HG03103 (cell line): ENCODE results near the gene GRAMD4.
"Not testable (repeated sequence)": the region's sequence is repeated elsewhere in the genome, so short reads cannot be mapped to it uniquely, and the experiment has no call there.

Experiments used
- ATAC-seq: cut with Tn5 transposase; IDR thresholded peaks from one replicate; pipeline ENCODE4 v1.9.1; 2021; ENCODE audit warnings: low read depth; ENCODE audit not compliant: unreplicated experiment

The GRAMD4 gene

DNA sequence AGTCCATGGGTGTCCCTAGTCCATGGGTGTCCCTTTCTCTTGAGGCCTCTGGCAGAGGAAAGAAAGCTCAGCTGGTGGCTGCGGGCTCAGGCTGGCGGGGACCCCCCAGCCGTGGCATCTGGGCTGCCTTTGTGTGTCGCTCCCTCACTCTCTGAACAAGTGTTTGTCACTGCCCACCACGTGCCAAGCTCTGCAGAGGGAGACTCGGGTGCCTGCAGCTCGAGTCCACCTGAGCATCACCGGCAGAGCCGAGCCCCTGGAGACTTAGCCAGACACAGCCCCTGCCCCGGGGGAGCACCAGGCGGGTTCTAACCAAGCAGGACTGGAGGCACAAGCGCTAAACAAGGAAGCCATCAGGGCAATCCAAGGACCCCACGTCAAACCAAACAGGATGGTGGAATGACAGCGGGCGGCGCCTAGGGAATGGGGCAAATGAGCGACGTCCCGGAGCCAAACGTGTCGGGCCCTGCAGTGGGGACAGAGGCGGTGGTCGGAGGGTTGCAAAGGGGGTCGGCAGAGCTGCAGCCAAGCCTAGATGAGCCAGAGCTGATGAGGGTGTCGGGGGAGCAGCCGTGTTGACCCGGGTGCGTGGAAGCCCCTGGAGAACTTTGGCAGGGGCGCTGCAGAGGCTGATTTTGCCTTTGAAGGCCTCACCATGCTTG, 2.1 kb upstream of the GRAMD4 start:
- ATAC-seq, result no peak

DNA sequence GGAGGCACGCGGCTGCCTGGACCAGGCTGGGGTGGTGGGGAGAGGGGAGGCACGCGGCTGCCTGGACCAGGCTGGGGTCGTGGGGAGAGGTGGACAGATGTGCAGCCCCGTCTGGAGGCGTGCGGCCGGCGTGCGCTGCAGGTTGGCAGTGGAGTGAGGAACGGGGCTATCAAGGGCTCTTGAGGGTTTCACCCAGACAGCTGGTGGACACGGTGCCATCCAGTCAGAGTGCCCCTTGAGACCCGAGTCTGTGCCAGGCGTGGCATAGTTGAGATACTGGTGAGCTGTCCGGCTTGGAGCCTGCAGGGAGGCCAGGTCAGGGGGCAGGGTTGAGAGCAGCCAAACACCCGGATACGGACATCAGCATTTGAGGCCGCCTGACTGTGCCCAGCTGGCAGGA, 1.5 kb upstream of the GRAMD4 start:
- ATAC-seq, result no peak

DNA sequence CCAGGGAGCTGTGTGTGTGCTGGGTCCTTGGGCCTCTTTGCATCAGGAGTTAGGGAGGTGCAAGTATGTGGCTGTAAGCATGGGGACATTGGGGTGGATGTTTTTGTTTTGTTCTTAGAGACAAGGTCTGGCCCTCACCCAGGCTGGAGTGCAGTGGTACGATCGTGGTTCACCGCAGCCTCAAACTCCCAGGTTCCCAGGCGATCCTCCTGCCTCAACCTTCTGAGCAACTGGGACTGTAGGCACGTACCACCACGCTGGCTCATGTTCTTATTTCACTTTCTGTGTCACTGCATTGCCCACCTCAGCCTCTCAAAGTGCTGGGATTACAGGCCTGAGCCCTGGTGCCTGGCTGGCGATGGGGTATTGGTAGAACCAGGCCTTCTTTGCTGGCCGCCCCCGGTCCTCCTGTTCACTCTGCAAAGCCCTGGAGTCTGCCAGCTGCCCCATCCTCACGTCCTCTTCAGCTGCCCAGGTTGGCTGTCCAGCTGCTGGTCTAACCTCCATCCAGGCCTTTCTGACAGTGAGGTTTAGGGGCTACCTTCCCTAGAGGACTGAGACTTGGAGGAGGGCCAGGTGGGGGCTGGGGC, 851 bp upstream of the GRAMD4 start:
- ATAC-seq, result no peak

DNA sequence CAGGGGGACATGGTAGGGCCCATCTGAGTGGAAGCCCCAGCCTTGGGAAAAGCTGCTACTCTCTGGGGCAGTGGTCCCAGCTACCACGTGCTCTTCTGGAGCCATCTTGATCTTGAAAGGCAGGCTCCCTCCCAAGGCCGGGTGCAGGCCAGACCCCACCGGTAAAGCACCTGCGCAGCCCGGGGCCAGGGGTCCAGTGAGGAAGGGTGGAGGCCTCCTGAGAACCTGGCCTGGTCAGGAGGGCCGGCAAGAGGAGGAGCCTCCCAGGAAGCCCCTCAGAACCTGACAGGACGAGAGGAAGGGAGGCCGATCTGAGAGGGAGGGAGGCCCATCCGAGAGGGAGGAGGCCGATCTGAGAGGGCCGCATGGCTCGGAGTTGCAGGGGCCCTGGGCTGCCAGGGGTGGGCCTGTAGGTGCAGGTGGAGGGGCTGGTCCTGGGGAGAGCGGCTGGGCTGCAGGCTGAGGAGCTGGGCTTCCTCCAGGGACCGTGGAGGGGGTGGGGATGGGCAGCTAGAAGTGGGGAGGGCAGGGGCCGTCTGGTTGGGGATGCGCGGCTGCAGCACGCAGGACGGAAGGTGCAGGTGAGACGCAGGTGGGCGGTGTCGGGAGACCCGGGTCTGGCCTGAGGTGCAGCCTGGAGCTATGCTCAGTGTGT, 529 bp downstream of the GRAMD4 start:
- no peak for ATAC-seq

DNA sequence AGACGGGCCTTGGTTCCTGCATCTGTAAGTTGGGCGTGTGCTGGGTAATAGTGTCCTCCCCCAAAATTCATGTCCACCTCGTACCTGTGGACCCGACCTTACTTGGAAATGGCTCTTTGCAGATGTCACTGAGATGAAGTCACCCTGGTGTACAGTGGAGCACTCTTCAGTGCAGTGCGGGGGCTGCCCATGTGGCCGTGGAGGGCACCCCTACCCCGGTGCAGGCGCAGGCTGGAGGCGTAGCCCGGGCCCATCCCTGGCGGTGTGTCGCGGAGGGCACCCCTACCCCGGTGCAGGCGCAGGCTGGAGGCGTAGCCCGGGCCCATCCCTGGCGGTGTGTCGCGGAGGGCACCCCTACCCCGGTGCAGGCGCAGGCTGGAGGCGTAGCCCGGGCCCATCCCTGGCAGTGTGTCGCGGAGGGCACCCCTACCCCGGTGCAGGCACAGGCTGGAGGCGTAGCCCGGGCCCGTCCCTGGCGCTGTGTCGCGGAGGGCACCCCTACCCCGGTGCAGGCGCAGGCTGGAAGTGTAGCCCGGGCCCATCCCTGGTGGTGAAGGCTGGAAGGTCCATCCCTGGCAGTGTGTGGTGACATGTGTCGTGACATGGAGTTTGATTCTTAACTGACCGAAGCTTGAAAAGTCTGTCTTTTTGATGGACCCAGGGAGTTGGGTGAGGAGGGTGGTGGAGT, 1.2 kb downstream of the GRAMD4 start:
- not testable (repeated sequence) for ATAC-seq

DNA sequence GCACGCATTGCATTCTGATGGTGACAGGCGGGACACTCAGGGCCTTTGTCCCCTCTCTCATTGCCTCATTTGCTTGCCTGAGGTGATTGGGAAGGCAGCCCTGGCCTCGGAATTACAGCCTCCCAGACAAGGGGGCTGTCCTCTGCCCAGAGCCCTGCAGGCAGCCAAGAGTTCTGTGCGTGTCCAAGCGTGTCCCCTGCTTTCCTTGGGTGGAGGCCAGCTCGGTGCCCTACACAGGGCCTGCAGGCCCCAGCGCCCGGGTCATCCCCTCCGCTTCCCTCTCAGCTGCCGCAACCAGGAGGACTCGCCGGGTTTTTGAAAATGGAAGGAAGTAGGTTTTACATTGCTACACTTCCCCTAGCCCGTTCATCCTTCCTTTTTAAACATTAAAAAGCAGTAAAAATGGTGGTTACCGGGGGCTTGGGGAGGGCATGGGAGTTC, 1.9 kb downstream of the GRAMD4 start:
- ATAC-seq, result no peak

DNA sequence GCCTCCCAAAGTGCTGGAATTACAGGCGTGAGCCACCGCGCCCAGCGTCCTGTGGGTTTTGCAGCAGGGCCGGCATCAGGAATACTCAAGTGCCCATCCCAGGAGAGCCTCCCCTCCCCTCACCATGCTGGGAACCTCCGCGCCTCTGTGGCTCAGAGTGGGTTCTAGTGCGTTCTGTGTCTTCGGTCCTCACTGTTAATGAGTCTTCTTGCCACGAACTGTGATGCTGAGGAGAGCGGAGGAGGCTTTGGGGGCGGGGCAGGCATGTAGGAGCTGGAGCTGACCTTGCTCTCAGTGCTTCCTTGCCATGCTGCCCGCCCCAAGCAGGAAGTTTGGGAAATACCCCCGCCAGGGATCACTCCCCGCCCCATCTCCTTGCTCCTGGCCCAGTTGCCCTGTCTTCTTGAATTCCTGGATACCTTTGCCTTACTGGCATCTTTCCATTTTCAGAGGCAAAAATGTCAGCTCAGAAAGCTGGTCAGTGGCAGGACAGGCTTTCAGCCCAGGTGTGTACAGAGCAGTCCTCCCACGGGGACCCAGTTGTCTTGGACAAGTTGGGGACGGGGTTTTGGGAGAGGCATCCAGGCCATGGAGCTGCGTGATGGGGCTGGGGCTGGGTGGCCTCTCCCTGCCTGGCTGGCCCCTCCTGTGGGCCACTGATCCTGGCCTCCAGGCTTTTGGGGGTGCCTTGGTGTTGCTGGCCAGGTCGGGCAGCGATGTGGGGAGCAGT, 5.1 kb downstream of the GRAMD4 start:
- ATAC-seq, result no peak

DNA sequence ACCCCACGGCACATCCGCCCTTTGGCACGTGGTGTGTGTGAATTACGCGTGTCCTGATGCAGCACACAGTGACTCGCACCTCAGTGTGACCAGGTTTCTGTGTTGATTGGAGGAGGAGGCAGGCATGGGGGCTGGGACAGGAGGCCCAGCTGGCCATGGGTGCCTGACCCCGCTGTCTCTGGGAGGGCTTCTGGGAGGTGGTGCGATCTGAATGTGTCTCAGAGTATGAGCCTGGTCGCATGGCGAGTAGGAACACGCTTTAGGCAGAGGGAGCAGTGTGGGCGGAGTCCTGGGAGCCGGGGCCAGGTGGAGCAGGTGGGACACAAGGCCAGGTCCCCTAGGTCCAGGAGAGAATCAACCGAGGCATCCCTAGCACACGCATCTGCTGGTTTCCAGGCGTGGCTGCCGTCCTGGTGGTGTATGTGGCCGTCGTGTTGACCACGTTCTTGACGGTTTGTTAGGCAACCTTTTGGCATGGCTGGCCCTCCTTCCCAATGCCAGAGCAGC, 5.7 kb downstream of the GRAMD4 start:
- ATAC-seq, result no peak

DNA sequence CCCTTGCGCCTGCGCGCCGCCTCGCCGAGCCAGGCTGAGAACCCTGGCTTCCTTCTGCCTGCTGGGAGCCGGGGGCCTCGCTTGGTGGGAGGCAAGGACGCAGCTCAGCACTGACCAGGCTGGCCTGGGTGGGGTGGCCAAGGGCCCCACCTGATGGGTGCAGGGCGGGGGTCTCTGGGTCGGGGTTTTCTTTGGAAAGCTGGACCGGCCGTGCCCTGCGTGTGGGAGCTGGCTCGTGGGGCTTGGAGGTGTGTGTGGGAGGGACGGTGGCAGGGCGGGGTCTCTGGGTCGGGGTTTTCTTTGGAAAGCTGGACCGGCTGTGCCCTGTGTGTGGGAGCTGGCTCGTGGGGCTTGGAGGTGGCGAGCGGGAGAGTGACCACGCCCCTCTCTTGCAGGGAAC, 6.2 kb downstream of the GRAMD4 start:
- ATAC-seq, result no peak

DNA sequence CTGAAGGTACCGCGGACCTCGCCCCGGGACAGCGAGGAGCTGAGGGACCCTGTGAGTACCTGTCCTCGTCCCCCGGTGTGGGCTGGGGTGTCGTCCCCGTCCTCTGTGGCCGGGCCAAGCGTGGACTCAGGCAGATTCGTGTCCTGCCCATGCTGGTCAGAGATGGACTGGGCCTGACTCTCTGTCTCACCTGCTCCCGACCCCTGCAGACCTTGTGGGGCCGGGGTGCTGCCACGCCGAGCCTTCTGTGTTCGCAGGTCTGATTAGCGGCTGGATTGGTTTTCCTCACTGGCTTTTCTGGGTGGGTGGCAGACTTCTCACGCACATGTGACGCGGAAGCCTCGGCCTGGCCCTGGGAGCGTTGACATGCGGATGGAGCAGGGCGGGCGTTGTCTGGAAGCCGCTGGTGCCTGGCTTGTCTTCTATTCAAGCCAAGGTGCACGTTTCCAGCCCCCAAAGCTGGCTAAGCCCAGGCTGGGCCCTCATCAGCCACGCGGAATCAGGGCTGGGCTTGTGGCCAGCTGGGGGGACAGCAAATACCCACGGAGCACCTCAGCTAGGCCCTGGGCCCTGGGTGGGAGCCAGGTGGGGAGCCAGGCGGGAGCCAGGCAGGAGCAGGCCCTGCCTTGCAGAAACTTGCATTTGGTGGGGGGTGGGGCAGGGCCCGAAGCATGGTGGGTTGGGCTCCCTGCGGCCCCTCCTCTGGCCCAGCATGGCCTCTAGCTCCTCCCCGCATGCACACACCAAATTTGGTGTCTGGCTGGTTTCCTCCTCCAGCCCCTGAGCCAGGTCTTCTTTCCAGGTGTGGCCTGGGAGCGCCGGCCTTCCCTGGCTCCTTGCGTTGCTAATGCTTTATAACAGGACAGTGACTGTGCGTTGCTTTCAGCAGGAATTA, 7.0 kb downstream of the GRAMD4 start:
- no peak for ATAC-seq

DNA sequence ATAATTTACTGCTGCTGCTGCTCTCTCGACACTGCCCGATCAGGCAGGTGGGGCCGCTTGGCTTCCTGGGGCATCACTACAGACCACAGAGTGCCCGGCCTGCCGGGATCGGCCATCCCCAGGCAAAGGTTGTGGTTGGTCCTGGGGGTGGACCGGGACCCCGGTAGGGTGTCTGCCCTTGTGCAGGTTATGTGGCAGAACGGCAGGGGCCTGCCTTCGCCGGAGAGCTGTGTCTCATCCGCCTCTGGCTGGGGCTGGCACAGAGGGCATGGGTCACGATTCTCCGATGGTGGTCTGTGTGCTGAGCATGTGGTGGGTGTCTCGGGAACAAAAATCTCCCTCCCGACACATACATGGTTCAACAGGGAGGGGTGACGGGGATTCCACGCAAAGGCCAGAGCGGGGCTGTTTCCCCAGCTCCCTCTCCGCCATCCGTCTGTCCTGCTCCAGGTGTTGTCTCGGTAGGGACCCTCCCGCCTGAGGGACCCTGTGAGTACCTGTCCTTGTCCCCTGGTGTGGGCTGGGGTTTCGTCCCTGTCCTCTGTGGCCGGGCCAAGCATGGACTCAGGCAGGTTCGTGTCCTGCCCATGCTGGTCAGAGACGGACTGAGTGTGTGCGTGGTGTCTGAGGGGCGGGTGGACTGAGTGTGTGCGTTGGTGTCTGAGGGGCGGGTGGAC, 7.8 kb downstream of the GRAMD4 start:
- no peak for ATAC-seq

DNA sequence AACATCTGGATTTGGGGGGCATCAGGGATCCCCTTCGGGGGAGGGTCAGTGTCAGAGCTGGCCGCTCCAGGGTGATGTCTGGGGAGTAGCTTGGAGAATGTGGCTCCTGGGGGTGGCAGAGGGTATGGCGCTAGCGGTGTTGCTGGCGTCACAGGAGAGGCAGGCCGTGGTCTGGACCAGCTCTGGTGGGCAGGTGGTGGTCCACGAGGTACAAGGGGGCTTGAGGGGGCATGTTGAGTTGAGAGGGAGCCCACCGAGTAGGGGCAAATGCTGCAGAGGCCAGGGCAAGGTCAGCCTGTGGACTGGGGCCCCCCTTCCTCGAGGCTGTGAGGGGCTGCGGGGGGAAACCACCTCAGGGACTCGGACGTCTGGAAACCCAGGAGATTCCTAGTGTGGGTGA, 8.6 kb downstream of the GRAMD4 start:
- no peak for ATAC-seq

DNA sequence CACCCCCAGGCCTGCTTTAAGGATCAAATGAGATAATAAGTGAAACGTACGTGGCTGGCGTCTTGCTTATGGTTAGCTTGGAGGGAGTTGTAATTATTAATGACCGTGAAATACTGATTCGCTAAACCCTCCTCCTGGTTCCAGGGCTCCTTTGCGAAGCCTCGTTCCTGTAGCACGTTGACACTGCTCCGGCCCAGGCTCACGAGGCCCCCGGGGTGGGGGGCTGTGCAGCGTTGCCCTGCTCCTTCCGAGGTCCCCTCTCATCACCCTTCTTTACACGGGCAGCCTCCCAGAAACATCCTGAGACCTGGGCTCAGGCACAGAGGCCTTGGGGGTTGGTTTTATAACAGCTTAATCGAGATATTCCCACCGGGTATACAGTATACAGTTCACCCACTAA, 9.1 kb downstream of the GRAMD4 start:
- no peak for ATAC-seq

DNA sequence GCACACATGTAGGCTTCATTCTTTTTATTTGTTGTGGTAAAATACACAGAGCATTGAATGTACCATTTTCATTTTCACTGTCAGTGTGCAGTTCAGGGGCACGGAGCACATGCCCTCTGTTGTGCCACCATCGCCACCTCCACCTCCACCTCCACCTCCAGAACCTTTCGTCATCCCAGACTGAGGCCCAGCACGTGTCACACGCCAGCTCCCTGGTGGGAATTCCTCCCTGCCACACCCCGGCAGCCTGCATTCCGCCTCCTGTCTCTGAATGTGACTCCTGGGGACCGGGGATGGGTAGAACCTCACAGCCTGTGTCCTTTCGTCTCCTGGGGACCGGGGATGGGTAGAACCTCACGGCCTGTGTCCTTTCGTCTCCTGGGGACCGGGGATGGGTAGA, 10.9 kb downstream of the GRAMD4 start:
- ATAC-seq, result no peak

DNA sequence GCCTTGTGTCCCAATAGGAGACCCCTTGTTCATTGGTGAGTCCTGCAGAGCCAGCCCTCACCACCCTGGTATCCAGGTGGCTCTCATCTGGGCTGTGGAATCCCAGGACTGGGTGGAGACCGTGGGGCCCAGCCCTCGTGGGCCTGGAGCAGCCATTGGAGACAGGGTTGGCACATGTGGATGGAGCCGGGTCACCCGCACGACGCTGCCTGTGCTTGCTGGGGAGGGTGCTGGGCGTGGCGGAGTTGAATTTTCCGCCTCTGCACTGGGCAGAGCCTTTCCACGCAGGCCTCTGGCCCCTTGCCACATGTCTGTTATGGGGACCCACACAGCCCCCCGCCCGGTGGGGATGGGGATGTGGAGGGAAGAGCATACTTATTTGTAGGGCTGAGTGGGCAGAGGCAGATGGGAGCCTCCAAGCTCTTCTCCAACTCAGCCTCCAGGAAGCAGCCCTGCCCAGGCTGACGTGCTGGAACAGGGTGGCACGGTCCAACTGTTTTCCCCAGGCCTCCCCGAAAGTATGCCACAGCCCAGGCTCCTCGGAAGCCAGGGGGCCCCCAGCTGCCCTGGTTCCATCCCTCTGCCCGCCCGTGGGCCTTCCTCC, 12.6 kb downstream of the GRAMD4 start:
- no peak for ATAC-seq

DNA sequence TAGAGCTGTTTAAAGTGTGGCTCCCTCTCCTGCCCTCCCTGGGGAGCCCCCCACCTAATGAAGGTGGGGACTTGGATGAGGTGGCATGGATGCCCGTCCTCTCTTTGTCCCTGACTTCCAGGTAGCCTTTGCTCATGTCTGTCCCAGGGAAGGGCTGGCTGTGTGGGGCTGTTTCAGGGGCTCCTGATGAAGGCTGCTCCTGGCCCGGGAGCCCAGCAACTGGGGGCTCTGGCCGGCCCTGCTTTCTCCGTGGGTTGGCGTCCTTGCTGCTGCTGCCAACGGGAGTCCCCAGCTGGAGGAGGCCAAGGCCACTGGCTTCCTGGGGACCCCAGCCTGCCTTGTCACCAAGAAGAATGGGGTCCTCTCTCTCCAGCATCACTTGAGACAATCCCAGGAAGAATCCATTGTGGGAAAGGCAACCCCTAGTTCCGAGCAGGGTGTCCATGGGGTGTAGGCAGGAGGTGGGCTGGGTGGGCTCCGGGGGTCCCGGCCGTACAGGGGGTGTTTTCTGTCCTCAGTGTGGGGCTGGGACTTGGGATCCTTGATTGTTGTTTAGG, 13.2 kb downstream of the GRAMD4 start:
- ATAC-seq, result no peak

DNA sequence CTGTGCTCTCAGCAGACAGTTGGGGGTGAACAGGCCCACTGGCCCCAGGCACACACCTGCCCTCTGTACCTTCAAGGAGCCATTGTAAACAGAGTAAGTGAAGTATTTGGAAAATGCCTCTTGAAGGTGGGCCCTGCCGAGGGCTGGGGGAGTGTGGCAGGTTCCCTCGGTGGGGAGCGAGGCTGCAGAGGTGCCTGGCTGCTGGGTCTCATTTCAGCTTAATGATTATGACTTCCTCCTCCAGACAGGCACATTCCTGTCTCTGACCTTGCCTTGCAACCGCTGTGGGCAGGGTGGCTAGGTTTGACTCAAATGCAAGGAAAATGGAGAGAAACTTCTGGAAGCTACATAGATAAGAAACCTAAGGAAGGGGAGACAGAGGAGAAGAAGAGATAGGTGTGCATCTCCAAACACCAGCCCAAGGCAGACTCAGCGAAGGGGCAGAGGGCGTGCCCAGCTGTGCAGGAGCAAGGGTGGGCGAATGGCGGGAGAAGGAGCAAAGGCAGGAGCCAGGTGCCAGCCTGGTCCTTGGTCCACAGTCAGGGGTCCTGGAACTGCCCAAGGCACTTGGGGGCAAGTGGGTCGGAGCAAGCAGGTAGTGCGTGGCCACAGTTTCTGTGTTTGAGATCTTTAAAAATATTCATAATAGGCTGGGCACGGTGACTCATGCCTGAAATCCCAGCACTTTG, 14.0 kb downstream of the GRAMD4 start:
- ATAC-seq, result no peak
